HEK293 (cell line): Measurements from ENCODE around the gene CCDC85C.

ENCODE experiments used
- CTCF ChIA-PET: fragments of 350-600 bp; formaldehyde crosslinking; extraction: SDS; loops from one replicate; lab custom pipeline; 2021; ENCODE audit warnings: antibody characterized with exemption; lab: Yijun Ruan, JAX
- POLR2A ChIA-PET: fragments of 300-600 bp; formaldehyde crosslinking; extraction: SDS; loops from one replicate; lab custom pipeline; 2020; ENCODE audit warnings: antibody characterized with exemption, inconsistent platforms; lab: Yijun Ruan, JAX
- H3K27ac ChIP-seq: fragments of 200-500 bp; sonication (Bioruptor generic); 2 replicates; pipeline ENCODE4 v1.5.1; 2014; ENCODE audit warnings: low read depth, low read length, control low read depth, inconsistent platforms; ENCODE audit errors: extremely low read depth
- H3K36me3 ChIP-seq, 2 experiments: fragments of 200-500 bp in 1 of 2; sonication (Bioruptor generic) in 1 of 2; 1 replicate in 1 of 2; 2 replicates in 1 of 2; pipeline ENCODE4 v1.5.1; 2014 to 2017; ENCODE audit warnings: inconsistent platforms in 2 of 2, low read length in 2 of 2; ENCODE audit not compliant: control insufficient read depth in 2 of 2, insufficient read depth in 1 of 2
- H3K4me1 ChIP-seq: fragments of 200-500 bp; sonication (Bioruptor generic); 2 replicates; pipeline ENCODE4 v1.5.1; 2014; ENCODE audit warnings: mild to moderate bottlenecking, low read length, inconsistent platforms; ENCODE audit not compliant: control insufficient read depth, insufficient read depth
- H3K4me3 ChIP-seq: 2 replicates; pipeline ENCODE4 v1.5.1; 2011; ENCODE audit warnings: low read depth, mild to moderate bottlenecking, control low read depth, low read length, moderate library complexity
- H3K9me3 ChIP-seq: fragments of 200-500 bp; sonication (Bioruptor generic); 2 replicates; pipeline ENCODE4 v1.5.1; 2014; ENCODE audit warnings: low read depth, low read length, inconsistent platforms; ENCODE audit not compliant: control insufficient read depth, insufficient read depth
- BCL11A ChIP-seq: fragments of 450-650 bp; formaldehyde crosslinking; IDR thresholded peaks from 2 replicates; pipeline ENCODE4 v1.5.1; 2016; ENCODE audit warnings: low read depth, missing biosample characterization, missing genetic modification characterization
- HOXC10 ChIP-seq: sonication (generic); formaldehyde crosslinking; IDR thresholded peaks from 2 replicates; pipeline ENCODE4 v1.8.1; 2023; ENCODE audit warnings: mild to moderate bottlenecking, missing genetic modification reagents
- HOXD13 ChIP-seq: sonication (generic); formaldehyde crosslinking; IDR thresholded peaks from 2 replicates; pipeline ENCODE4 v1.8.0; 2022; ENCODE audit warnings: missing genetic modification reagents, borderline replicate concordance
- KLF9 ChIP-seq: fragments of 450-650 bp; formaldehyde crosslinking; IDR thresholded peaks from 2 replicates; pipeline ENCODE4 v1.5.1; 2016; ENCODE audit warnings: missing biosample characterization, missing genetic modification characterization, low read depth
- MYNN ChIP-seq: fragments of 450-650 bp; formaldehyde crosslinking; IDR thresholded peaks from 2 replicates; pipeline ENCODE4 v1.5.1; 2016; ENCODE audit warnings: missing biosample characterization, missing genetic modification characterization, borderline replicate concordance
- MZF1 ChIP-seq: fragments of 450-650 bp; formaldehyde crosslinking; IDR thresholded peaks from 2 replicates; pipeline ENCODE4 v1.5.1; 2017; ENCODE audit warnings: missing biosample characterization, missing genetic modification characterization, borderline replicate concordance
- PATZ1 ChIP-seq: fragments of 450-650 bp; formaldehyde crosslinking; IDR thresholded peaks from 2 replicates; pipeline ENCODE4 v1.5.1; 2016; ENCODE audit warnings: missing biosample characterization, missing genetic modification characterization
- REPIN1 ChIP-seq: fragments of 450-650 bp; formaldehyde crosslinking; IDR thresholded peaks from 2 replicates; pipeline ENCODE4 v1.5.1; 2017; ENCODE audit warnings: missing biosample characterization, missing genetic modification characterization, low read depth
- SP2 ChIP-seq: fragments of 450-650 bp; formaldehyde crosslinking; IDR thresholded peaks from 2 replicates; pipeline ENCODE4 v1.5.1; 2016; ENCODE audit warnings: missing biosample characterization, missing genetic modification characterization
- SP7 ChIP-seq: fragments of 450-650 bp; formaldehyde crosslinking; IDR thresholded peaks from 2 replicates; pipeline ENCODE4 v1.5.1; 2016; ENCODE audit warnings: missing biosample characterization, missing genetic modification characterization
- YY2 ChIP-seq: fragments of 450-650 bp; formaldehyde crosslinking; IDR thresholded peaks from 2 replicates; pipeline ENCODE4 v1.5.1; 2016; ENCODE audit warnings: missing biosample characterization, missing genetic modification characterization
- ZBTB44 ChIP-seq: fragments of 450-650 bp; IDR thresholded peaks from 2 replicates; pipeline ENCODE4 v1.5.1; 2018; ENCODE audit warnings: missing biosample characterization, mild to moderate bottlenecking, missing genetic modification characterization
- ZBTB7A ChIP-seq: fragments of 450-650 bp; formaldehyde crosslinking; IDR thresholded peaks from 2 replicates; pipeline ENCODE4 v1.5.1; 2016; ENCODE audit warnings: low read depth, missing biosample characterization, missing genetic modification characterization
- ZFP37 ChIP-seq: fragments of 450-650 bp; formaldehyde crosslinking; IDR thresholded peaks from 2 replicates; pipeline ENCODE4 v1.5.1; 2016; ENCODE audit warnings: missing biosample characterization, missing genetic modification characterization
- ZNF133 ChIP-seq: fragments of 450-650 bp; formaldehyde crosslinking; IDR thresholded peaks from 2 replicates; pipeline ENCODE4 v1.5.1; 2016; ENCODE audit warnings: missing biosample characterization, missing genetic modification characterization
- ZNF2 ChIP-seq: fragments of 450-650 bp; formaldehyde crosslinking; IDR thresholded peaks from 2 replicates; pipeline ENCODE4 v1.5.1; 2016; ENCODE audit warnings: missing biosample characterization, missing genetic modification characterization
- ZNF221 ChIP-seq: fragments of 450-650 bp; formaldehyde crosslinking; IDR thresholded peaks from 2 replicates; pipeline ENCODE4 v1.5.1; 2017; ENCODE audit warnings: missing biosample characterization, missing genetic modification characterization, borderline replicate concordance
- ZNF239 ChIP-seq: fragments of 450-650 bp; formaldehyde crosslinking; IDR thresholded peaks from 2 replicates; pipeline ENCODE4 v1.5.1; 2016; ENCODE audit warnings: missing biosample characterization, missing genetic modification characterization
- ZNF416 ChIP-seq: fragments of 450-650 bp; formaldehyde crosslinking; IDR thresholded peaks from 2 replicates; pipeline ENCODE4 v1.5.1; 2016; ENCODE audit warnings: missing biosample characterization, missing genetic modification characterization
- ZNF449 ChIP-seq: fragments of 450-650 bp; formaldehyde crosslinking; IDR thresholded peaks from 2 replicates; pipeline ENCODE4 v1.5.1; 2017; ENCODE audit warnings: missing biosample characterization, mild to moderate bottlenecking, missing genetic modification characterization, moderate library complexity
- ZNF501 ChIP-seq: fragments of 450-650 bp; formaldehyde crosslinking; IDR thresholded peaks from 2 replicates; pipeline ENCODE4 v1.5.1; 2016; ENCODE audit warnings: missing biosample characterization, missing genetic modification characterization
- ZNF510 ChIP-seq: fragments of 450-650 bp; formaldehyde crosslinking; IDR thresholded peaks from 2 replicates; pipeline ENCODE4 v1.5.1; 2018; ENCODE audit warnings: mild to moderate bottlenecking, missing genetic modification characterization, missing biosample characterization; ENCODE audit not compliant: insufficient replicate concordance
- ZNF529 ChIP-seq: fragments of 450-650 bp; formaldehyde crosslinking; IDR thresholded peaks from 2 replicates; pipeline ENCODE4 v1.5.1; 2017; ENCODE audit warnings: missing genetic modification characterization, missing biosample characterization; ENCODE audit not compliant: insufficient replicate concordance
- ZNF530 ChIP-seq: fragments of 450-650 bp; formaldehyde crosslinking; IDR thresholded peaks from 2 replicates; pipeline ENCODE4 v1.5.1; 2016; ENCODE audit warnings: low read depth, missing biosample characterization, missing genetic modification characterization
- ZNF558 ChIP-seq: fragments of 450-650 bp; formaldehyde crosslinking; IDR thresholded peaks from 2 replicates; pipeline ENCODE4 v1.5.1; 2016; ENCODE audit warnings: missing biosample characterization, missing genetic modification characterization
- ZNF561 ChIP-seq: fragments of 450-650 bp; IDR thresholded peaks from 2 replicates; pipeline ENCODE4 v1.5.1; 2018; ENCODE audit warnings: missing biosample characterization, missing genetic modification characterization, borderline replicate concordance
- ZNF629 ChIP-seq: fragments of 450-650 bp; formaldehyde crosslinking; IDR thresholded peaks from 2 replicates; pipeline ENCODE4 v1.5.1; 2017; ENCODE audit warnings: missing biosample characterization, missing genetic modification characterization
- ZNF785 ChIP-seq: fragments of 450-650 bp; formaldehyde crosslinking; IDR thresholded peaks from 2 replicates; pipeline ENCODE4 v1.5.1; 2016; ENCODE audit warnings: missing biosample characterization, missing genetic modification characterization
- ZSCAN18 ChIP-seq: fragments of 450-650 bp; formaldehyde crosslinking; IDR thresholded peaks from 2 replicates; pipeline ENCODE4 v1.5.1; 2016; ENCODE audit warnings: missing biosample characterization, missing genetic modification characterization
- ZSCAN30 ChIP-seq: fragments of 450-650 bp; IDR thresholded peaks from 2 replicates; pipeline ENCODE4 v1.5.1; 2018; ENCODE audit warnings: missing biosample characterization, mild to moderate bottlenecking, missing genetic modification characterization, moderate library complexity

The CCDC85C gene

GRCh38 chr14:99480917-99481744 lies 122.9 kb downstream of the CCDC85C start, which contains the start of gene CCNK:
TSS of gene CCNK (plus strand) at chr14:99481409. CDS start at chr14:99492678, 11,269 bp downstream.
- CTCF ChIA-PET, result interaction anchor here (0.6 to 0.9 kb wide), 2 partner anchors 7 to 393 kb away, joined by 3 to 4 read pairs; no protein-coding TSS in a partner anchor
- no peaks in the 10 kb centered on the region for H3K9me3 ChIP-seq
- H3K4me3 ChIP-seq, result peak within 1 kb of the TSS; percentile 96
- peaks cover 10% of the 10 kb centered on the region for H3K4me1 ChIP-seq
- H3K36me3 ChIP-seq, result no peaks in the 10 kb centered on the region
- POLR2A ChIA-PET, result interaction anchor here (0.6 to 1.3 kb wide), 17 partner anchors 10 to 490 kb away, joined by 3 to 12 read pairs (median 3); partner anchors contain the start of gene CCDC85C
- H3K27ac ChIP-seq, result peak within 1 kb of the TSS; percentile 88
- peak; percentile 26; the same call in 1 of the 2 replicates for TF ChIP-seq REPIN1 (tag by site-specific recombination)
- peak; percentile 48 for TF ChIP-seq ZFP37 (tag by site-specific recombination)
- TF ChIP-seq ZNF785 (tag by site-specific recombination), result no peak
- TF ChIP-seq ZNF558, result no peak
- TF ChIP-seq ZNF501 (tag by site-specific recombination), result peak; percentile 82; the same call in 1 of the 2 replicates
- TF ChIP-seq ZBTB44 (tag by site-specific recombination), result no peak
- TF ChIP-seq ZNF561 (tag by site-specific recombination), result peak; percentile 28; the same call in 1 of the 2 replicates
- TF ChIP-seq SP7 (tag by site-specific recombination), result peak; percentile 72
- TF ChIP-seq HOXD13 (CRISPR knock-in tag), result no peak
- TF ChIP-seq ZNF510 (tag by site-specific recombination), result no peak
- peak; percentile 19; the same call in 1 of the 2 replicates for TF ChIP-seq ZSCAN30
- TF ChIP-seq ZNF239 (tag by site-specific recombination), result no peak
- no peak for TF ChIP-seq ZNF529 (tag by site-specific recombination)
- peak; percentile 51 for TF ChIP-seq KLF9
- TF ChIP-seq SP2, result peak; percentile 89
- no peak for TF ChIP-seq ZNF221 (tag by site-specific recombination)
- TF ChIP-seq BCL11A (tag by site-specific recombination), result no peak
- TF ChIP-seq ZNF416 (tag by site-specific recombination), result no peak
- TF ChIP-seq HOXC10 (CRISPR knock-in tag), result no peak
- no peak for TF ChIP-seq ZSCAN18
- TF ChIP-seq ZNF629 (tag by site-specific recombination), result peak; percentile 83
- TF ChIP-seq ZNF530 (tag by site-specific recombination), result no peak
- no peak for TF ChIP-seq ZNF133 (tag by site-specific recombination)
- no peak for TF ChIP-seq MYNN
- no peak for TF ChIP-seq MZF1 (tag by site-specific recombination)
- TF ChIP-seq ZBTB7A, result 0 out of 2 replicates have a peak, but pooled peaks have one; percentile 59
- 0 out of 2 replicates have a peak, but pooled peaks have one; percentile 50 for TF ChIP-seq ZNF2 (tag by site-specific recombination)
- TF ChIP-seq YY2 (tag by site-specific recombination), result peak; percentile 96
- peak; percentile 72 for TF ChIP-seq PATZ1 (tag by site-specific recombination)
- TF ChIP-seq ZNF449, result peak; percentile 88
